Tibial nerve (tissue), 4 donors: ENCODE measurements around the gene BLVRB. TPM values are rescaled to one million over a fixed set of nuclear protein-coding genes. Genes with fewer than 3 reads are reported as not detected.

Experiments
- DNase-seq, 2 donors: peaks; one replicate each; pipeline ENCODE4 v3.0.0-alpha.2; 2019; ENCODE audit warnings: low spot score in 2 of 2
- H3K27ac ChIP-seq, 4 donors: fragments of 200-600 bp; sonication (generic) in 3 of 4; one replicate each; pipeline ENCODE4 v1.5.1; 2017 to 2019; ENCODE audit warnings: mild to moderate bottlenecking in 1 of 4
- H3K27me3 ChIP-seq, 2 donors: fragments of 200-600 bp; sonication (generic) in 1 of 2; one replicate each; pipeline versions ENCODE4 v1.5.1 to v1.6.0; 2017 to 2019
- H3K36me3 ChIP-seq, 3 donors: fragments of 200-600 bp; sonication (generic); one replicate each; pipeline ENCODE4 v1.5.1; 2018 to 2019
- H3K4me1 ChIP-seq, 4 donors: fragments of 200-600 bp; sonication (generic) in 3 of 4; one replicate each; pipeline ENCODE4 v1.5.1; 2017 to 2019
- H3K4me3 ChIP-seq, 4 donors: fragments of 200-600 bp; sonication (generic) in 3 of 4; one replicate each; pipeline ENCODE4 v1.5.1; 2017 to 2019; ENCODE audit warnings: mild to moderate bottlenecking in 1 of 4, moderate library complexity in 1 of 4
- H3K9me3 ChIP-seq, 4 donors: fragments of 200-600 bp; sonication (generic) in 3 of 4; one replicate each; pipeline ENCODE4 v1.5.1; 2017 to 2019
- CTCF ChIP-seq, 5 experiments: fragments of 200-600 bp in 3 of 5; fragments of 450-650 bp in 2 of 5; sonication (generic) in 3 of 5; IDR thresholded peaks; one replicate each; pipeline ENCODE4 v1.5.1; 2016 to 2019; ENCODE audit warnings: antibody characterized with exemption in 5 of 5, mild to moderate bottlenecking in 3 of 5, moderate library complexity in 2 of 5
- EP300 ChIP-seq, 2 donors: sonication (generic); formaldehyde crosslinking; IDR thresholded peaks; one replicate each; pipeline ENCODE4 v1.6.1; 2017; ENCODE audit warnings: antibody characterized with exemption in 2 of 2, mild to moderate bottlenecking in 1 of 2
- WGBS, 2 donors: methylation state at CpG; one replicate each; pipeline ENCODE4 v1.1.5; 2018; 5-methylcytosine and 5-hydroxymethylcytosine counted together
- small RNA-seq: library from RNA; depleted of rRNA; stranded (forward); fragments of <200 nt; gene quantifications from one replicate; pipeline ENCODE3, GENCODE V24; 2016
- total RNA-seq, 4 donors: library from RNA; depleted of rRNA; stranded (reverse); fragments of >200 nt; gene quantifications; one replicate each; pipeline ENCODE4 v1.1.0, GENCODE V29; 2016

BLVRB gene
- total RNA-seq, 4 donors from 2014 or later = 219 to 299 (median 244) TPM

- Histone ChIP-seq H3K4me3 (peak overlapping the region in 3 of 4 donors; percentile 6 to 27 (median 19)), H3K36me3 (peaks cover 0 to 34% (median 0%) of the 10 kb centered on the region in 3 donors), H3K4me1 (peaks cover 0 to 36% (median 2%) of the 10 kb centered on the region in 4 donors), H3K9me3 (no peaks in the 10 kb centered on the region), H3K27ac (peak overlapping the region in 1 of 4 donors; percentile 5), H3K27me3 (no peaks in the 10 kb centered on the region)
- 47 to 48% methylated on average over 36 to 49 of the region's 49 CpGs for WGBS, 2 donors
- no peak for DNase-seq
- TF ChIP-seq EP300 (IDR thresholded peaks at IDR 0.05) (no peak), CTCF (IDR thresholded peaks at IDR 0.05) (no peak)
Observed at GRCh38 chr19:40398417-40399131, 67.0 kb downstream of the BLVRB start.

Small RNAs within 50 kb of the gene (small RNA-seq; reads per million reads assigned to genes)
- gene RF00017 = not detected

Other genes starting within 250 kb of the BLVRB start
- gene TTC9B, start 247.4 kb downstream of the BLVRB start, total RNA-seq = under 1 TPM in 1 of 4 donors, not detected in 3; 0.84 TPM
- 1 to 10 TPM in 1 of 4 donors, not detected in 3; 2.7 TPM for gene CCNP, start 239.1 kb downstream of the BLVRB start, total RNA-seq
- 100 to 1,000 TPM in 3 of 4 donors, 10 to 100 TPM in 1; 93.3 to 161 (median 121) TPM for gene AKT2, start 180.4 kb downstream of the BLVRB start, total RNA-seq
- gene C19orf47, start 117.3 kb downstream of the BLVRB start, total RNA-seq = 10 to 100 TPM in 3 of 4 donors, 1 to 10 TPM in 1; 4.7 to 27.0 (median 12.8) TPM
- 100 to 1,000 TPM; 259 to 352 (median 281) TPM for gene PLD3, start 117.0 kb downstream of the BLVRB start, total RNA-seq
- gene HIPK4, start 75.6 kb downstream of the BLVRB start, total RNA-seq = under 1 TPM in 2 of 4 donors, not detected in 2; 0.39 to 0.60 TPM
- gene PRX, start 52.4 kb downstream of the BLVRB start, total RNA-seq = 100 to 1,000 TPM; 454 to 667 (median 548) TPM
- 10 to 100 TPM; 18.9 to 22.2 (median 20.4) TPM for gene SERTAD1, start 39.8 kb downstream of the BLVRB start, total RNA-seq
- gene SERTAD3, start 21.4 kb downstream of the BLVRB start, total RNA-seq = 10 to 100 TPM; 15.6 to 23.4 (median 19.9) TPM
- gene SPTBN4, start 1.3 kb upstream of the BLVRB start, total RNA-seq = 10 to 100 TPM; 14.9 to 24.0 (median 19.7) TPM
- gene SHKBP1, start 111.1 kb upstream of the BLVRB start, total RNA-seq = 100 to 1,000 TPM in 1 of 4 donors, 10 to 100 TPM in 3; 40.8 to 129 (median 51.2) TPM
- 1,000 to 10,000 TPM in 2 of 4 donors, 100 to 1,000 TPM in 2; 851 to 1,504 (median 1,156) TPM for gene LTBP4, start 135.6 kb upstream of the BLVRB start, total RNA-seq
- 100 to 1,000 TPM; 203 to 284 (median 251) TPM for gene NUMBL, start 224.9 kb upstream of the BLVRB start, total RNA-seq